HepG2 (cell line): ENCODE data around the gene PXMP4. TPM values are rescaled to one million over a fixed set of nuclear protein-coding genes. Genes with fewer than 3 reads are reported as not detected.

Experiments used
- ARID2 ChIP-seq: sonication (generic); formaldehyde crosslinking; IDR thresholded peaks from 2 replicates; pipeline ENCODE4 v1.8.1; 2022; ENCODE audit warnings: mild to moderate bottlenecking, missing genetic modification reagents, borderline replicate concordance
- HOXA7 ChIP-seq: sonication (generic); formaldehyde crosslinking; IDR thresholded peaks from 2 replicates; pipeline ENCODE4 v1.8.1; 2022; ENCODE audit warnings: mild to moderate bottlenecking, missing genetic modification reagents, moderate library complexity
- IRX3 ChIP-seq: sonication (generic); formaldehyde crosslinking; IDR thresholded peaks from 2 replicates; pipeline ENCODE4 v1.8.1; 2023; ENCODE audit warnings: mild to moderate bottlenecking, low read depth, missing genetic modification reagents, borderline replicate concordance
- KDM2A ChIP-seq: sonication (generic); formaldehyde crosslinking; IDR thresholded peaks from 2 replicates; pipeline ENCODE4 v1.4.0; 2020; ENCODE audit warnings: low read depth, missing genetic modification reagents, borderline replicate concordance
- KLF12 ChIP-seq: sonication (generic); formaldehyde crosslinking; IDR thresholded peaks from 2 replicates; pipeline ENCODE4 v1.4.0; 2020; ENCODE audit warnings: missing genetic modification reagents, borderline replicate concordance
- KLF15 ChIP-seq: sonication (generic); formaldehyde crosslinking; IDR thresholded peaks from 2 replicates; pipeline ENCODE4 v1.8.1; 2023; ENCODE audit warnings: borderline replicate concordance, mild to moderate bottlenecking, inconsistent platforms, missing genetic modification reagents, mixed read lengths
- MYC ChIP-seq: sonication (generic); formaldehyde crosslinking; IDR thresholded peaks from 2 replicates; pipeline ENCODE4 v1.9.0; 2021; ENCODE audit warnings: missing genetic modification reagents, borderline replicate concordance
- MYNN ChIP-seq: sonication (generic); formaldehyde crosslinking; IDR thresholded peaks from 2 replicates; pipeline ENCODE4 v1.4.0; 2020; ENCODE audit warnings: mild to moderate bottlenecking, low read depth, missing genetic modification reagents
- NONO ChIP-seq, 2 experiments: fragments of 450-650 bp in 1 of 2; sonication (generic) in 1 of 2; formaldehyde crosslinking in 1 of 2; IDR thresholded peaks in 1 of 2; conservative IDR thresholded peaks in 1 of 2; 2 replicates each; pipeline versions ENCODE4 v1.6.1 to v1.8.0; 2017 to 2022; ENCODE audit warnings: mild to moderate bottlenecking in 1 of 2, missing genetic modification reagents in 1 of 2, moderate library complexity in 1 of 2
- REXO4 ChIP-seq: sonication (generic); formaldehyde crosslinking; IDR thresholded peaks from 2 replicates; pipeline ENCODE4 v1.8.0; 2022; ENCODE audit warnings: missing genetic modification reagents, mild to moderate bottlenecking, borderline replicate concordance
- SPEN ChIP-seq: sonication (generic); formaldehyde crosslinking; IDR thresholded peaks from 2 replicates; pipeline ENCODE4 v1.5.1; 2020; ENCODE audit warnings: low read depth, mild to moderate bottlenecking, missing genetic modification reagents
- ZFP41 ChIP-seq: sonication (generic); formaldehyde crosslinking; IDR thresholded peaks from 2 replicates; pipeline ENCODE4 v1.4.0; 2020; ENCODE audit warnings: mild to moderate bottlenecking, missing genetic modification reagents, borderline replicate concordance
- ZNF136 ChIP-seq: sonication (generic); formaldehyde crosslinking; IDR thresholded peaks from 2 replicates; pipeline ENCODE4 v1.8.1; 2022; ENCODE audit warnings: low read depth, mild to moderate bottlenecking, moderate library complexity, missing genetic modification reagents
- polyA plus RNA-seq, 8 experiments: library from polyadenylated mRNA; depleted of rRNA in 3 of 8; stranded (reverse) in 7 of 8; unstranded in 1 of 8; fragments of >200 nt; fragmentation: Illumina TruSeq in 4 of 8; extraction: Trizol in 4 of 8; gene quantifications; 2 replicates each; pipeline versions ENCODE4 v1.2.1 to v1.2.3, GENCODE V29; 2011 to 2016; ENCODE audit warnings: low read depth in 4 of 8, missing spikeins in 1 of 8, mixed read lengths in 1 of 8; ENCODE audit not compliant: insufficient read depth in 1 of 8
- total RNA-seq, 5 experiments: library from RNA; depleted of rRNA; stranded (reverse); fragments of >200 nt; fragmentation: Illumina TruSeq; extraction: Trizol; gene quantifications; 2 replicates each; pipeline ENCODE4 v1.2.3, GENCODE V29; 2016; ENCODE audit warnings: low read depth in 1 of 5
- TF ChIP-seq, protein P1 (sequence below): sonication (generic); formaldehyde crosslinking; IDR thresholded peaks from 2 replicates; pipeline ENCODE4 v1.4.0; 2020; ENCODE audit warnings: missing genetic modification reagents
- TF ChIP-seq, protein P2 (sequence below): sonication (generic); formaldehyde crosslinking; IDR thresholded peaks from 2 replicates; pipeline ENCODE4 v1.4.0; 2020; ENCODE audit warnings: missing genetic modification reagents
- TF ChIP-seq, protein P3 (sequence below): sonication (generic); formaldehyde crosslinking; conservative IDR thresholded peaks from 2 replicates; pipeline ENCODE4 v1.8.0; 2022; ENCODE audit warnings: mild to moderate bottlenecking, moderate library complexity, missing genetic modification reagents
- TF ChIP-seq, protein P4 (sequence below): sonication (generic); formaldehyde crosslinking; IDR thresholded peaks from 2 replicates; pipeline ENCODE4 v1.8.1; 2023; ENCODE audit warnings: mild to moderate bottlenecking, missing genetic modification reagents

Gene PXMP4
- total and polyA plus RNA-seq, 2 of the 13 experiments (the other 11 are each of a cell fraction or from before 2014, with no cell fraction given): not detected

DNA sequence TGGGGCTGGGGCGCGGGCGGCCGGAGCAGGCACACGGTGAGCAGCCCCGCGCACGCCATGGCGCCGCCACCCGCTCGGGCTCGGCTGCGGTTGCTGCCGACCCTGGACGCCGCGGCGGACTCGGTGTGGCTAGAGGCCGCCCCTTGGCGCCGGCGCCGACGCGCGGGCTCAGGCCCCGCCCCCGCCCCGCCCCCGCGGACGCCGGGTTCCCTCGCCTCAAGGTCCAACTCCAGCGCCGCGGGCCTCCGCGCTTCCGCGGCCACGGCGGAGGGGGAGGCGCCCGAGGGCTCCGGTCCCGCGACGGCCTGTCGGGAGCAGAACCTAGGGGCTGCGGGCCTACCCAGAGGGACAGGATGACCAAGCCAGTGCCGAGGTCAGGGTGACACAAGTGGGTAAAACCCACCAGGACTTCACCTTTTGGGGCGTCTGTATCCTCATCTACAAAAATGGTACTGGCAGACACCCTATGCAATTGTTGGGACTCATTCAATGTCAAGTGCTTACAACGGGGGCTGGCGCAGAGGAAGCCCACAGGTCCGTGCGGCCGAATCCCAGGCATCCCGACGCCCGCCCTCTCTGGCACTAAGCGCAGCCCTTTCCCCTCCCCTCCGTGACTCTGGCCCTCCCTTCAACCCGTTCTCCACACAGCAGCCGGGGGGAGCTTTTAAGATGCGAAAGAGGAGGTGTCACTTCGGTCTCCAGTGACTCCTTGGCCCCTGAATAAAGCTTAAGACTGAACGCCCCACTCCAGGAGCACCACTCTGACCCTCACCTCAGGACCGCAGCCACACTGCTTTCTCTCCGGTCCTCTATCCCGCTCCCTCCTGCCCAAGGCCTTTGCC lies 45.6 kb downstream of the PXMP4 start, which contains the start of gene NECAB3 (continued):
- TF ChIP-seq SPEN (peak; percentile 73; the same call in 1 of the 2 replicates), HOXA7 (CRISPR knock-in tag) (no peak), ZFP41 (CRISPR knock-in tag) (no peak; the same call in 1 of the 2 replicates), MYNN (CRISPR knock-in tag) (0 out of 2 replicates have a peak, but pooled peaks have one; percentile 81), NONO (IDR thresholded peaks at IDR 0.05) (no peak), NONO (CRISPR knock-in tag; conservative IDR thresholded peaks at IDR 0.05) (peak; percentile 91), IRX3 (peak; percentile 74; the same call in 1 of the 2 replicates), KDM2A (CRISPR knock-in tag) (peak; percentile 94), KLF12 (CRISPR knock-in tag) (peak; percentile 88), REXO4 (CRISPR knock-in tag) (no peak), ZNF136 (CRISPR knock-in tag) (peak; percentile 93), ARID2 (CRISPR knock-in tag) (0 out of 2 replicates have a peak, but pooled peaks have one; percentile 6), KLF15 (CRISPR knock-in tag) (no peak), MYC (CRISPR knock-in tag) (peak; percentile 81)
- TF ChIP-seq, protein P1, sequence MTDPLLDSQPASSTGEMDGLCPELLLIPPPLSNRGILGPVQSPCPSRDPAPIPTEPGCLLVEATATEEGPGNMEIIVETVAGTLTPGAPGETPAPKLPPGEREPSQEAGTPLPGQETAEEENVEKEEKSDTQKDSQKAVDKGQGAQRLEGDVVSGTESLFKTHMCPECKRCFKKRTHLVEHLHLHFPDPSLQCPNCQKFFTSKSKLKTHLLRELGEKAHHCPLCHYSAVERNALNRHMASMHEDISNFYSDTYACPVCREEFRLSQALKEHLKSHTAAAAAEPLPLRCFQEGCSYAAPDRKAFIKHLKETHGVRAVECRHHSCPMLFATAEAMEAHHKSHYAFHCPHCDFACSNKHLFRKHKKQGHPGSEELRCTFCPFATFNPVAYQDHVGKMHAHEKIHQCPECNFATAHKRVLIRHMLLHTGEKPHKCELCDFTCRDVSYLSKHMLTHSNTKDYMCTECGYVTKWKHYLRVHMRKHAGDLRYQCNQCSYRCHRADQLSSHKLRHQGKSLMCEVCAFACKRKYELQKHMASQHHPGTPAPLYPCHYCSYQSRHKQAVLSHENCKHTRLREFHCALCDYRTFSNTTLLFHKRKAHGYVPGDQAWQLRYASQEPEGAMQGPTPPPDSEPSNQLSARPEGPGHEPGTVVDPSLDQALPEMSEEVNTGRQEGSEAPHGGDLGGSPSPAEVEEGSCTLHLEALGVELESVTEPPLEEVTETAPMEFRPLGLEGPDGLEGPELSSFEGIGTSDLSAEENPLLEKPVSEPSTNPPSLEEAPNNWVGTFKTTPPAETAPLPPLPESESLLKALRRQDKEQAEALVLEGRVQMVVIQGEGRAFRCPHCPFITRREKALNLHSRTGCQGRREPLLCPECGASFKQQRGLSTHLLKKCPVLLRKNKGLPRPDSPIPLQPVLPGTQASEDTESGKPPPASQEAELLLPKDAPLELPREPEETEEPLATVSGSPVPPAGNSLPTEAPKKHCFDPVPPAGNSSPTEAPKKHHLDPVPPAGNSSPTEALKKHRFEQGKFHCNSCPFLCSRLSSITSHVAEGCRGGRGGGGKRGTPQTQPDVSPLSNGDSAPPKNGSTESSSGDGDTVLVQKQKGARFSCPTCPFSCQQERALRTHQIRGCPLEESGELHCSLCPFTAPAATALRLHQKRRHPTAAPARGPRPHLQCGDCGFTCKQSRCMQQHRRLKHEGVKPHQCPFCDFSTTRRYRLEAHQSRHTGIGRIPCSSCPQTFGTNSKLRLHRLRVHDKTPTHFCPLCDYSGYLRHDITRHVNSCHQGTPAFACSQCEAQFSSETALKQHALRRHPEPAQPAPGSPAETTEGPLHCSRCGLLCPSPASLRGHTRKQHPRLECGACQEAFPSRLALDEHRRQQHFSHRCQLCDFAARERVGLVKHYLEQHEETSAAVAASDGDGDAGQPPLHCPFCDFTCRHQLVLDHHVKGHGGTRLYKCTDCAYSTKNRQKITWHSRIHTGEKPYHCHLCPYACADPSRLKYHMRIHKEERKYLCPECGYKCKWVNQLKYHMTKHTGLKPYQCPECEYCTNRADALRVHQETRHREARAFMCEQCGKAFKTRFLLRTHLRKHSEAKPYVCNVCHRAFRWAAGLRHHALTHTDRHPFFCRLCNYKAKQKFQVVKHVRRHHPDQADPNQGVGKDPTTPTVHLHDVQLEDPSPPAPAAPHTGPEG: peak; percentile 73; the same call in 1 of the 2 replicates
- TF ChIP-seq, protein P2, sequence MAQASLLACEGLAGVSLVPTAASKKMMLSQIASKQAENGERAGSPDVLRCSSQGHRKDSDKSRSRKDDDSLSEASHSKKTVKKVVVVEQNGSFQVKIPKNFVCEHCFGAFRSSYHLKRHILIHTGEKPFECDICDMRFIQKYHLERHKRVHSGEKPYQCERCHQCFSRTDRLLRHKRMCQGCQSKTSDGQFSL (CRISPR knock-in tag): no peak; the same call in 1 of the 2 replicates
- TF ChIP-seq, protein P3, sequence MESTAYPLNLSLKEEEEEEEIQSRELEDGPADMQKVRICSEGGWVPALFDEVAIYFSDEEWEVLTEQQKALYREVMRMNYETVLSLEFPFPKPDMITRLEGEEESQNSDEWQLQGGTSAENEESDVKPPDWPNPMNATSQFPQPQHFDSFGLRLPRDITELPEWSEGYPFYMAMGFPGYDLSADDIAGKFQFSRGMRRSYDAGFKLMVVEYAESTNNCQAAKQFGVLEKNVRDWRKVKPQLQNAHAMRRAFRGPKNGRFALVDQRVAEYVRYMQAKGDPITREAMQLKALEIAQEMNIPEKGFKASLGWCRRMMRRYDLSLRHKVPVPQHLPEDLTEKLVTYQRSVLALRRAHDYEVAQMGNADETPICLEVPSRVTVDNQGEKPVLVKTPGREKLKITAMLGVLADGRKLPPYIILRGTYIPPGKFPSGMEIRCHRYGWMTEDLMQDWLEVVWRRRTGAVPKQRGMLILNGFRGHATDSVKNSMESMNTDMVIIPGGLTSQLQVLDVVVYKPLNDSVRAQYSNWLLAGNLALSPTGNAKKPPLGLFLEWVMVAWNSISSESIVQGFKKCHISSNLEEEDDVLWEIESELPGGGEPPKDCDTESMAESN (CRISPR knock-in tag): peak; percentile 5
- TF ChIP-seq, protein P4, sequence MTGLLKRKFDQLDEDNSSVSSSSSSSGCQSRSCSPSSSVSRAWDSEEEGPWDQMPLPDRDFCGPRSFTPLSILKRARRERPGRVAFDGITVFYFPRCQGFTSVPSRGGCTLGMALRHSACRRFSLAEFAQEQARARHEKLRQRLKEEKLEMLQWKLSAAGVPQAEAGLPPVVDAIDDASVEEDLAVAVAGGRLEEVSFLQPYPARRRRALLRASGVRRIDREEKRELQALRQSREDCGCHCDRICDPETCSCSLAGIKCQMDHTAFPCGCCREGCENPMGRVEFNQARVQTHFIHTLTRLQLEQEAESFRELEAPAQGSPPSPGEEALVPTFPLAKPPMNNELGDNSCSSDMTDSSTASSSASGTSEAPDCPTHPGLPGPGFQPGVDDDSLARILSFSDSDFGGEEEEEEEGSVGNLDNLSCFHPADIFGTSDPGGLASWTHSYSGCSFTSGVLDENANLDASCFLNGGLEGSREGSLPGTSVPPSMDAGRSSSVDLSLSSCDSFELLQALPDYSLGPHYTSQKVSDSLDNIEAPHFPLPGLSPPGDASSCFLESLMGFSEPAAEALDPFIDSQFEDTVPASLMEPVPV: peak; percentile 73
